ENCODE results near the gene BARX2.

Gene BARX2

GRCh38 chr11:129444274-129444673, 68.6 kb downstream of the BARX2 start:
- TF ChIP-seq GABPA (IDR thresholded peaks at IDR 0.05; ENCODE audit: low read depth) (no peak), POLR2AphosphoS5 (IDR thresholded peaks at IDR 0.05; ENCODE audit: low read depth) (no peak), SPI1 (IDR thresholded peaks at IDR 0.05; ENCODE audit: borderline replicate concordance, low read depth) (no peak), CTCF (IDR thresholded peaks at IDR 0.05; ENCODE audit: insufficient read depth, low read length) (no peak), REST (IDR thresholded peaks at IDR 0.05; ENCODE audit: insufficient replicate concordance, low read depth) (no peak)
- H3K27me3 ChIP-seq (ENCODE audit: insufficient read depth, poor library complexity, severe bottlenecking): no peaks in the 10 kb centered on the region
- no peak overlapping the region for H3K4me3 ChIP-seq (replicated peaks; ENCODE audit: insufficient read depth, low read length)
- H3K27ac ChIP-seq (replicated peaks): no peak overlapping the region
- no peak for DNase-seq (ENCODE audit: low read depth in 1 of 2, low spot score in 1 of 2)

GRCh38 chr11:129445226-129445625, 69.6 kb downstream of the BARX2 start:
- no peak for DNase-seq (ENCODE audit: low read depth in 1 of 2, low spot score in 1 of 2)
- Histone ChIP-seq H3K27ac (replicated peaks) (no peak overlapping the region), H3K4me3 (replicated peaks; ENCODE audit: insufficient read depth, low read length) (no peak overlapping the region), H3K27me3 (ENCODE audit: insufficient read depth, poor library complexity, severe bottlenecking) (no peaks in the 10 kb centered on the region)
- TF ChIP-seq POLR2AphosphoS5 (IDR thresholded peaks at IDR 0.05; ENCODE audit: low read depth): no peak
- no peak for TF ChIP-seq REST (IDR thresholded peaks at IDR 0.05; ENCODE audit: insufficient replicate concordance, low read depth)
- TF ChIP-seq GABPA (IDR thresholded peaks at IDR 0.05; ENCODE audit: low read depth): no peak
- TF ChIP-seq CTCF (IDR thresholded peaks at IDR 0.05; ENCODE audit: insufficient read depth, low read length): no peak
- TF ChIP-seq SPI1 (IDR thresholded peaks at IDR 0.05; ENCODE audit: borderline replicate concordance, low read depth): no peak

- Histone ChIP-seq H3K4me3 (replicated peaks; ENCODE audit: insufficient read depth, low read length) (no peak overlapping the region), H3K27ac (replicated peaks) (no peak overlapping the region), H3K27me3 (ENCODE audit: insufficient read depth, poor library complexity, severe bottlenecking) (no peaks in the 10 kb centered on the region)
- TF ChIP-seq GABPA (IDR thresholded peaks at IDR 0.05; ENCODE audit: low read depth) (no peak), REST (IDR thresholded peaks at IDR 0.05; ENCODE audit: insufficient replicate concordance, low read depth) (no peak), CTCF (IDR thresholded peaks at IDR 0.05; ENCODE audit: insufficient read depth, low read length) (no peak), POLR2AphosphoS5 (IDR thresholded peaks at IDR 0.05; ENCODE audit: low read depth) (no peak), SPI1 (IDR thresholded peaks at IDR 0.05; ENCODE audit: borderline replicate concordance, low read depth) (no peak)
- no peak for DNase-seq (ENCODE audit: low read depth in 1 of 2, low spot score in 1 of 2)
These were observed 70.9 kb downstream of the BARX2 start for GRCh38 chr11:129446572-129446971.
